Activated T-helper 1 cell treated with anti-CD3 and anti-CD28 coated beads, Interleukin-2, amount 50 U/mL, for 16 hours (primary cell): ENCODE results near the gene ADGRE1.

Source experiments
- DNase-seq, 2 donors: peaks; one replicate each; pipeline ENCODE4 v3.0.0-alpha.2; 2020; ENCODE audit warnings: low read depth in 1 of 2, low spot score in 1 of 2

ADGRE1 gene

GRCh38 chr19:6873708-6874431 is 13.5 kb upstream of the ADGRE1 start:
- no peak for DNase-seq

- DNase-seq: no peak
Measured at GRCh38 chr19:6875218-6875617, 12.2 kb upstream of the ADGRE1 start.

- DNase-seq: no peak
Measured at GRCh38 chr19:6876748-6877147, 10.6 kb upstream of the ADGRE1 start.

- DNase-seq: no peak
Measured at GRCh38 chr19:6877766-6878165, 9.6 kb upstream of the ADGRE1 start.

- DNase-seq: no peak
Measured at GRCh38 chr19:6886277-6886897, 992 bp upstream of the ADGRE1 start.

- DNase-seq: no peak
Measured at GRCh38 chr19:6888967-6889366, 1.6 kb downstream of the ADGRE1 start.

- no peak for DNase-seq
Measured at GRCh38 chr19:6890401-6890913, 3.1 kb downstream of the ADGRE1 start.

- DNase-seq: peak in 1 of 2 donors; percentile 7
Measured at GRCh38 chr19:6890938-6891337, 3.6 kb downstream of the ADGRE1 start.

GRCh38 chr19:6891761-6892385 is 4.5 kb downstream of the ADGRE1 start:
- DNase-seq: no peak

- no peak for DNase-seq
Measured at GRCh38 chr19:6894313-6894712, 6.9 kb downstream of the ADGRE1 start.

GRCh38 chr19:6903446-6903845 is 16.1 kb downstream of the ADGRE1 start:
- DNase-seq: no peak

- DNase-seq: no peak
Measured at GRCh38 chr19:6906559-6907060, 19.2 kb downstream of the ADGRE1 start.

- no peak for DNase-seq
Measured at GRCh38 chr19:6911523-6911922, 24.1 kb downstream of the ADGRE1 start.

GRCh38 chr19:6914321-6914720 is 26.9 kb downstream of the ADGRE1 start:
- no peak for DNase-seq

- DNase-seq: no peak
Measured at GRCh38 chr19:6916952-6917351, 29.6 kb downstream of the ADGRE1 start.

- DNase-seq: no peak
Measured at GRCh38 chr19:6925386-6925785, 38.0 kb downstream of the ADGRE1 start.

GRCh38 chr19:6925801-6926751 is 38.7 kb downstream of the ADGRE1 start:
- peak in 1 of 2 donors; percentile 9 for DNase-seq

GRCh38 chr19:6930190-6930589 is 42.8 kb downstream of the ADGRE1 start:
- DNase-seq: no peak

GRCh38 chr19:6935069-6935468 is 47.7 kb downstream of the ADGRE1 start:
- DNase-seq: no peak

- DNase-seq: no peak
Measured at GRCh38 chr19:6935618-6936017, 48.2 kb downstream of the ADGRE1 start.

GRCh38 chr19:6945733-6946132 is 58.4 kb downstream of the ADGRE1 start:
- no peak for DNase-seq
